ENCODE measurements around the gene UVRAG.

The UVRAG gene

GRCh38 chr11:75782540-75783263 lies 32.3 kb upstream of the UVRAG start:
- TF ChIP-seq CTCF (IDR thresholded peaks at IDR 0.05; ENCODE audit: extremely low read depth, insufficient read depth, missing control alignments) = no peak
- in situ Hi-C loops (cut with MboI; ENCODE audit: low pct_unique_long_range_greater_than_20kb, low sequenced_read_pairs, unreplicated experiment) = no loop called here
- no peak for DNase-seq (ENCODE audit: low spot score)

GRCh38 chr11:75783416-75784084 lies 31.5 kb upstream of the UVRAG start:
- no peak for TF ChIP-seq CTCF (IDR thresholded peaks at IDR 0.05; ENCODE audit: extremely low read depth, insufficient read depth, missing control alignments)
- DNase-seq (ENCODE audit: low spot score) = no peak
- in situ Hi-C loops (cut with MboI; ENCODE audit: low pct_unique_long_range_greater_than_20kb, low sequenced_read_pairs, unreplicated experiment) = no loop called here

- in situ Hi-C loops (cut with MboI; ENCODE audit: low pct_unique_long_range_greater_than_20kb, low sequenced_read_pairs, unreplicated experiment) = no loop called here
- no peak for DNase-seq (ENCODE audit: low spot score)
- TF ChIP-seq CTCF (IDR thresholded peaks at IDR 0.05; ENCODE audit: extremely low read depth, insufficient read depth, missing control alignments) = no peak
Measured at GRCh38 chr11:75784085-75784478, 30.9 kb upstream of the UVRAG start.

GRCh38 chr11:75784506-75784905 lies 30.5 kb upstream of the UVRAG start:
- no peak for DNase-seq (ENCODE audit: low spot score)
- in situ Hi-C loops (cut with MboI; ENCODE audit: low pct_unique_long_range_greater_than_20kb, low sequenced_read_pairs, unreplicated experiment) = no loop called here
- TF ChIP-seq CTCF (IDR thresholded peaks at IDR 0.05; ENCODE audit: extremely low read depth, insufficient read depth, missing control alignments) = no peak

GRCh38 chr11:75785187-75785586 lies 29.8 kb upstream of the UVRAG start:
- in situ Hi-C loops (cut with MboI; ENCODE audit: low pct_unique_long_range_greater_than_20kb, low sequenced_read_pairs, unreplicated experiment) = no loop called here
- TF ChIP-seq CTCF (IDR thresholded peaks at IDR 0.05; ENCODE audit: extremely low read depth, insufficient read depth, missing control alignments) = no peak
- no peak for DNase-seq (ENCODE audit: low spot score)

GRCh38 chr11:75786101-75786736 lies 28.8 kb upstream of the UVRAG start:
- DNase-seq (ENCODE audit: low spot score) = peak; percentile 42
- in situ Hi-C loops (cut with MboI; ENCODE audit: low pct_unique_long_range_greater_than_20kb, low sequenced_read_pairs, unreplicated experiment) = no loop called here
- no peak for TF ChIP-seq CTCF (IDR thresholded peaks at IDR 0.05; ENCODE audit: extremely low read depth, insufficient read depth, missing control alignments)
